Bronchial epithelial cell (primary cell): Measurements from ENCODE around the gene LRCH2. TPM values are rescaled to one million over a fixed set of nuclear protein-coding genes. Genes with fewer than 3 reads are reported as not detected.
"Not testable (repeated sequence)": the region's sequence is repeated elsewhere in the genome, so short reads cannot be mapped to it uniquely, and the experiment has no call there.

ENCODE experiments used
- DNase-seq: peaks from one replicate; pipeline ENCODE4 v3.0.0-alpha.2; 2010; ENCODE audit warnings: low read depth
- FAIRE-seq: peaks from 2 replicates; lab custom pipeline; 2011; peaks lifted over from hg19 to GRCh38; lab: Jason Lieb, UNC
- H3K27me3 ChIP-seq: 2 replicates; pipeline ENCODE4 v1.5.1; 2011; ENCODE audit warnings: low read length; ENCODE audit not compliant: control insufficient read depth, insufficient read depth
- H3K36me3 ChIP-seq: 2 replicates; pipeline ENCODE4 v1.5.1; 2011; ENCODE audit warnings: low read length; ENCODE audit not compliant: control insufficient read depth, insufficient read depth
- H3K4me3 ChIP-seq: 2 replicates; pipeline ENCODE4 v1.5.1; 2011; ENCODE audit warnings: mild to moderate bottlenecking, low read depth, low read length, control low read depth
- CTCF ChIP-seq: IDR thresholded peaks from 2 replicates; pipeline ENCODE4 v1.5.1; 2011; ENCODE audit warnings: mild to moderate bottlenecking, moderate library complexity, low read length, control low read depth, inconsistent platforms; ENCODE audit not compliant: insufficient read depth, severe bottlenecking
- total RNA-seq: library from RNA; depleted of rRNA; stranded (reverse); fragments of >200 nt; gene quantifications from 2 replicates; pipeline ENCODE4 v1.2.1, GENCODE V29; 2014

The LRCH2 gene
- total RNA-seq, 1 donor from 2014 or later = 0.26 TPM

- H3K27me3 ChIP-seq = no peaks in the 10 kb centered on the region
- no peaks in the 10 kb centered on the region for H3K36me3 ChIP-seq
- DNase-seq (no peak), FAIRE-seq (no peak)
- no peak overlapping the region for H3K4me3 ChIP-seq
- no peak for TF ChIP-seq CTCF
These were observed 3.2 kb upstream of the LRCH2 start for GRCh38 chrX:115237056-115237455.

GRCh38 chrX:115236560-115236959 lies 2.7 kb upstream of the LRCH2 start:
- no peak for DNase-seq
- FAIRE-seq = no peak
- TF ChIP-seq CTCF = no peak
- H3K27me3 ChIP-seq = peaks cover 2% of the 10 kb centered on the region
- no peaks in the 10 kb centered on the region for H3K36me3 ChIP-seq
- H3K4me3 ChIP-seq = no peak overlapping the region

- H3K27me3 ChIP-seq = peaks cover 2% of the 10 kb centered on the region
- no peak for TF ChIP-seq CTCF
- DNase-seq (no peak), FAIRE-seq (no peak)
- no peak overlapping the region for H3K4me3 ChIP-seq
- H3K36me3 ChIP-seq = no peaks in the 10 kb centered on the region
These were observed 565 bp upstream of the LRCH2 start for GRCh38 chrX:115234461-115234860.

GRCh38 chrX:115232933-115233496 lies 881 bp downstream of the LRCH2 start:
- FAIRE-seq (no peak), DNase-seq (no peak)
- TF ChIP-seq CTCF = no peak
- H3K27me3 ChIP-seq = peaks cover 2% of the 10 kb centered on the region
- H3K4me3 ChIP-seq = no peak overlapping the region
- H3K36me3 ChIP-seq = no peaks in the 10 kb centered on the region

- peaks cover 2% of the 10 kb centered on the region for H3K27me3 ChIP-seq
- no peaks in the 10 kb centered on the region for H3K36me3 ChIP-seq
- peak; percentile 3 for DNase-seq
- no peak for TF ChIP-seq CTCF
- no peak overlapping the region for H3K4me3 ChIP-seq
- FAIRE-seq = no peak
These were observed 4.4 kb downstream of the LRCH2 start for GRCh38 chrX:115229337-115230003.

GRCh38 chrX:115226929-115227328 lies 7.0 kb downstream of the LRCH2 start:
- peak; percentile 36 for DNase-seq

GRCh38 chrX:115217346-115217745 lies 16.6 kb downstream of the LRCH2 start:
- DNase-seq, FAIRE-seq, H3K36me3 ChIP-seq, H3K4me3 ChIP-seq, H3K27me3 ChIP-seq: not testable (repeated sequence)

More at GRCh38 chrX:115226929-115227328, 7.0 kb downstream of the LRCH2 start:
- FAIRE-seq = no peak
- Histone ChIP-seq H3K27me3 (peaks cover 1% of the 10 kb centered on the region), H3K36me3 (no peaks in the 10 kb centered on the region), H3K4me3 (no peak overlapping the region)
- peak; percentile 44 for TF ChIP-seq CTCF
